Measurements from ENCODE around the gene CYREN. TPM values are rescaled to one million over a fixed set of nuclear protein-coding genes. Genes with fewer than 3 reads are reported as not detected.

CYREN gene
- total and polyA plus RNA-seq, 2 of the 13 experiments (the other 11 are each of a cell fraction or from before 2014, with no cell fraction given): 20.7 to 60.7 TPM

- no peak for TF ChIP-seq ZNF331 (CRISPR knock-in tag; IDR thresholded peaks at IDR 0.05)
- no peak for TF ChIP-seq ZKSCAN1 (IDR thresholded peaks at IDR 0.05; ENCODE audit: low read length)
- no peak for TF ChIP-seq PITX1 (CRISPR knock-in tag; IDR thresholded peaks at IDR 0.05)
- no peak for TF ChIP-seq ZNF737 (CRISPR knock-in tag; IDR thresholded peaks at IDR 0.05; ENCODE audit: borderline replicate concordance)
- TF ChIP-seq NFYC (CRISPR knock-in tag; IDR thresholded peaks at IDR 0.05): no peak
- no peak for TF ChIP-seq AFF4 (CRISPR knock-in tag; IDR thresholded peaks at IDR 0.05)
- TF ChIP-seq ZNF660 (CRISPR knock-in tag; IDR thresholded peaks at IDR 0.05; ENCODE audit: borderline replicate concordance, low read depth): no peak
Measured at GRCh38 chr7:135158874-135159273, 11.6 kb downstream of the CYREN start (continued).

- no peak overlapping the region for H3K4me2 ChIP-seq (ENCODE audit: low read depth, low read length)
- H3K79me2 ChIP-seq (ENCODE audit: insufficient read depth, low read length): peaks cover 73% of the 10 kb centered on the region
- FAIRE-seq: no peak
- no peak overlapping the region for H3K27ac ChIP-seq (ENCODE audit: extremely low read length, insufficient read depth, low read length)
- H3K9me3 ChIP-seq (ENCODE audit: low read length): peaks cover 32% of the 10 kb centered on the region
- in situ Hi-C loops (cut with HindIII; ENCODE audit: extremely low pct_ligation_motif_present, low pct_unique_long_range_greater_than_20kb) (no loop called here), intact Hi-C loops (cut with micrococcal nuclease; ENCODE audit: unreplicated experiment) (no loop called here)
- no peak overlapping the region for H3K4me3 ChIP-seq (replicated peaks in 1 of 3; ENCODE audit: insufficient read depth in 1 of 3, low read depth in 2 of 3, low read length in 3 of 3)
- POLR2A ChIA-PET: interaction anchor here (1.2 to 1.9 kb wide), 3 partner anchors 10 to 13 kb away, joined by 3 to 6 read pairs (median 5); partner anchors contain the start of genes CYREN and TMEM140
- no peak overlapping the region for H2AFZ ChIP-seq (ENCODE audit: low read length)
- CTCF ChIA-PET (ENCODE audit: low intra/inter-chr PET ratio, low total read pairs): no interaction called here
- no peak overlapping the region for H3K9ac ChIP-seq (ENCODE audit: insufficient read depth, low read depth, low read length)
- no CpG with 5 or more reads among the region's 1 CpG for WGBS (ENCODE audit: low lambda C conversion rate)
- peaks cover 71% of the 10 kb centered on the region for H3K4me1 ChIP-seq (ENCODE audit: insufficient read depth, low read length)
- no peak for DNase-seq (ENCODE audit: low spot score)
- BruUV-seq (replicated peaks): no TSS peak
- H4K20me1 ChIP-seq (ENCODE audit: insufficient read depth, low read length): no peaks in the 10 kb centered on the region; the same call in 1 of the 2 replicates
- no peaks in the 10 kb centered on the region for H3K27me3 ChIP-seq (ENCODE audit: control insufficient read depth in 1 of 2, insufficient read depth in 2 of 2, low read length in 2 of 2)
- H3K36me3 ChIP-seq (replicated peaks in 1 of 2; ENCODE audit: control insufficient read depth in 1 of 2, insufficient read depth in 2 of 2, low read length in 2 of 2): peaks cover 4 to 18% of the 10 kb centered on the region in 2 experiments; a peak in 4 of 5 replicates
- no peak for ATAC-seq
- no peak for TF ChIP-seq GLMP (CRISPR knock-in tag; IDR thresholded peaks at IDR 0.05; ENCODE audit: borderline replicate concordance)
Measured at GRCh38 chr7:135158141-135158655, 12.3 kb downstream of the CYREN start.
